GM21447 (cell line): Measurements from ENCODE around the gene PSMD11.

ENCODE experiments used
- ATAC-seq: cut with Tn5 transposase; IDR thresholded peaks from one replicate; pipeline ENCODE4 v1.9.1; 2021; ENCODE audit not compliant: unreplicated experiment

Gene PSMD11

GRCh38 chr17:32489320-32490100, 45.2 kb downstream of the PSMD11 start:
- no peak for ATAC-seq

DNA sequence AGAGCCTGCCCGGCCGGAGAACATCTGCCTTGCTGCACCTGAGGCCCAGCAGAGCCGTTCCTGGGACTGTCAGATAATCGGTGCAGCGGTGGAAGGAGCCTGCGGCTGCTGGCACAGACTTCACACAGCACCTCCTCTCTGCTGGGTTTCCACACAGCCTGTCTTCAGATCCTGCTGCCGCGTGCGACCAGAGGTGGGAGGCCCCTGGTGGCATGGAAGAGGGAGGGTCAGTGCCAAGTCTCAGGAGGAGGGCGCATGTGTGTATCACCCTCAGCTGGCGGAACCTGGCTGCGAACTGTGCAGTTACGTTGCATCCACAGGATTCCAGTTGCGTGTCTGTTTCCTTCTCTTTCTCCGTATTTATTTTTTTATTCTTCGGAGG, 45.8 kb downstream of the PSMD11 start:
- ATAC-seq = no peak

GRCh38 chr17:32491371-32492263, 47.3 kb downstream of the PSMD11 start:
- no peak for ATAC-seq

- ATAC-seq = no peak
Observed at GRCh38 chr17:32492264-32492589, 47.9 kb downstream of the PSMD11 start.

- no peak for ATAC-seq
Observed at GRCh38 chr17:32492648-32493289, 48.5 kb downstream of the PSMD11 start.

DNA sequence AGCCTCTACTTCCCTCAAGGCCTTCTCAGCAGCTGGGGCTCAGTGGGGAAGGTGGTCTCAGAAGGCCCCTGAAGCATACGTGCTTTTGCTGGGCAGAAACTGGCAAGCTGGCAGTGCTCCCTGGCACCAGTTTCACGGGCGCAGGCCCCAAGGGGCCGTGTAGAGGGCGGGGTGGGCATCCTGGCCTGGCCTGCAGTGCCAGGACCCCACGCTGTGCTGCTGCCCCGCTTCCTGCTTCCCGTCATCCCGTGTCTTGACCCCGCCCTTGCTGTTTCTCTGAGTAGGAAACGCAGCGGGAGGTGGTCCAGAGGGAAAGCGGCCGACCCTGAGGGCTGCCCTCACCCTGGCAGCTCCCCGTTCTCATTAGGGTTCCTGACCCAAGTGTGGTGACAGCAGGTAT, 49.3 kb downstream of the PSMD11 start:
- ATAC-seq = no peak

DNA sequence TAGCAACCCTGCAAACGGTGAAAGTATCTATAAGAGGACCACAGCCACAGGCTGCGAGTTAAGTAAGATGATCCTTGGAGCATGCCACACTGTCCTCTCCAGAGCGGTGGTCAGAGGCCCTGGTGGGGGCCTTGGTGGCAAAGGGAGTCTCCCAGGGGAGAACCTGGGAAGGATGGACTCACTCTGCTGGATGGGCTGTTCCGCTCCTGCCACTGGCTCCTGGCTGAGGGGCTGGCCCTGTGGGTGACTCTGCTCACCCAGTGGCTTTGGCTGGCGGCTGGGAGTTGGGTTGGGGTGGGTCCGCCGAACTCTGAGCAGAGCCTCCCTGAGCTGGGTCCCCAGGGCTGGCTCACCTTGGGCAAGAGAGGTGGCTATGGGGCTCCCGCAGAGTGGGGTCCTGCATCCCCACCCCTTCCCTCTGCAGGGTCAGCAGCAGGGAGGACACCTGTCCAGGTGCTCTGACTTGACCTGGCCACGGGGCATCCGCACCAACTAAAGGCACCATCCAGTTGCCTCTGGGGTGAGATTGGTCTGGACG, 49.7 kb downstream of the PSMD11 start:
- no peak for ATAC-seq

- no peak for ATAC-seq
Observed at GRCh38 chr17:32494621-32495358, 50.5 kb downstream of the PSMD11 start.

GRCh38 chr17:32495359-32496231, 51.3 kb downstream of the PSMD11 start:
- no peak for ATAC-seq

GRCh38 chr17:32496395-32497073, 52.2 kb downstream of the PSMD11 start:
- no peak for ATAC-seq

GRCh38 chr17:32497431-32498205, 53.3 kb downstream of the PSMD11 start:
- ATAC-seq = no peak

DNA sequence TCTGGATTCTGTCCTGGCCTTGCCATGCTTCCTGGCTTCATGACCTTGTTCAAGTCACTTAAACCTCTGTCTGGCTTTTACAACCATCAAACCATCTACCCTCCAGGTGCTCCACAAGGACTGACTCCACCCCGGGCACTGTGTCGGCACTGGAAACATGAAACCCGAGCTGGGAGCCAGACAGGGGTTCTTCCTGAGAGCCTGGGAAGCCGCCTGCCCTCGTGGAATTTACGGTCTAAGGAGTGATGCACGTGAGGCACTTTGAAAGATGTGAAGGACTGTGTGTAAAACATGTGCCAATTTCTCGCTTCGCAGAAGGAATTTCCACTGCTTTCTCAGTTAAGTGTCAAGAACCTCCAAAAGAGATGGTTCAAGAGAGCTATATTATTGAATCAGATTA, 54.1 kb downstream of the PSMD11 start:
- ATAC-seq = no peak

DNA sequence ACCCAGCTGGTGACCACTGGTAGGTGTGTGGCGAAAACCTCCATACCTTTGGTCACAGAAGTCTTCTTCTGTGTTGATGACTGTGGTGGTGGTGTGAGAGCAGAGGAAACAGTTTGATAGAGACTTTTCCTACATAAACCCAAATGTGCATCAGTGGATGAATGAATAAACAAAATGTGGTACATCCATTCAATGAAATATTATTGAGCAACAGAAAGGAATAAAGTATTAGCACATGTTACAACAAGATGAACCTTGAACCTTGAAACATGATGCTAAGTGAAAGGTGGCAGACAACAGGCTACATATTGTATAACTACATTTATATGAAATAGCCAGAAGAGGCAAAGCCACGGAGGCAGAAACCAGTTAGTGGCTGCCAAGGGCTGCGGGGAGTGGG, 57.7 kb downstream of the PSMD11 start:
- ATAC-seq = no peak

DNA sequence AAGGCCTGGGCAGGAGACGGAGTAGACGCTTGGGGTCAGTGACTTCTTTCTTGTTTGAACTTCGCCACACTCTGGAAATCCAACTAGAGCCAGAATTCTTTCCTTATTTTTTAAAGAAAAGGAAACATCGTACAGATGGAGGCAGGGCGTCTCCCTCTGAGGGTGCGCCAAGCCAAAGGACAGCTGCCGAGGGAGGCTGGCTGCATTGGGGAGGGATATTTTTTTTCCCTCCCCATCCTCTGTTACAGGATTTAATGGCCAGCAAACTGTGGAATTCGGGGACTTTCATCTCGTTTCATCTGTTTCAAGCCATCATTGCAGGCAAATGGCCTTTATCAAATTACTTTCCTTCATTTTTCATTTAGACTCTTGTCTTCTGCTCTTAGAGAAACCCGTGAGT, 58.4 kb downstream of the PSMD11 start:
- no peak for ATAC-seq

GRCh38 chr17:32503251-32504165, 59.2 kb downstream of the PSMD11 start:
- ATAC-seq = peak; percentile 91

DNA sequence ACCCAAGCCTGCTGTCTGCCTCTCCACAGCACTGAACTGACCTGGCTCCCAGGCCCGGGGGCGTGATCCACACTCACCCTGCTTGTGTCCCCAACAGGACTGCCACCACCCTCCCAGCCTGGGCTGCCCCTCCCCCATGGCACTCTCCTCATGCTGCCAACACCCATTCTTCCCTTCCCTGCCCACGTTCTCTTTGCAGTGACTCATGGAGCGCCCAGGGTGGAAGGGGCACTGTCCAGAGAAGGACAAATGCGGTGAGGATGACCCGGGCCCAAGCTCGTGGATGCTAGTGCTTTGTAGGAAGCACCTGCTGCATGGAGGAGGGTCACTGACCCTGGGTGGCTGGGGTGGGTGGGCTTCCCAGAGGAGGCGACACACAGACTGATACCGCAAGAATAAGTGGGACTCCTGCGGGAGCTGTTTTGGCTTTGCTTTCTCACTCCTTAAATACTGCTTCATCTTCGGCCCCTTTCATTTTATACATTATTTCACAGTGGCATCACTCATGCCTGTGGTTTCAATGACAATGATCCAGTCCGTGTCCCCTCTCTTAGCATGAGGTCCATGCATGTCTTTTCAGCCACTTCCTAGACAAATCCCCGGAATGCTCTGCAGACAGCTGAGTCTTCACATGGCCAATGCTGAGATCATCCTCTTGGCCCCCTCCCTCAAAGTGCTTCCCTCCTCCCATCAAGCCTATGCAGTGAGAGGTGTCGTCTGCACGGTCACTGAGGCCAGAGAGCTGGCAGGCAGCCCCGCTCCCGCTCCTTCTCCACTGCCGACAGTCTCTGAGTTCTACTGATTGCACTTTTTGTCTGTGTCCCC, 60.1 kb downstream of the PSMD11 start:
- no peak for ATAC-seq

- ATAC-seq = no peak
Observed at GRCh38 chr17:32508926-32509325, 64.6 kb downstream of the PSMD11 start.
